ENCODE results near the gene KCNJ6. TPM values are rescaled to one million over a fixed set of nuclear protein-coding genes. Genes with fewer than 3 reads are reported as not detected.

The KCNJ6 gene
- total and polyA plus RNA-seq, 10 of the 15 experiments (the other 5 are each of a cell fraction or from before 2014, with no cell fraction given), result 0.03 to 0.07 (median 0.04) TPM; not detected in 7

GRCh38 chr21:37753122-37753599, 163.1 kb downstream of the KCNJ6 start (continued):
- TF ChIP-seq ZNF687 (IDR thresholded peaks at IDR 0.05) (no peak), BCL11A (IDR thresholded peaks at IDR 0.05; ENCODE audit: low read depth, low read length) (no peak), CREM (IDR thresholded peaks at IDR 0.05; ENCODE audit: low read depth) (no peak), PBX3 (IDR thresholded peaks at IDR 0.05; ENCODE audit: insufficient replicate concordance, low read depth, low read length) (no peak)

- intact Hi-C loops (cut with micrococcal nuclease; ENCODE audit: unreplicated experiment), result no loop called here
- Histone ChIP-seq H3K79me2 (ENCODE audit: control insufficient read depth, insufficient read depth, low read length) (no peaks in the 10 kb centered on the region), H3K4me2 (ENCODE audit: control insufficient read depth, insufficient read depth) (no peak overlapping the region), H3K9me3 (replicated peaks; ENCODE audit: control insufficient read depth, insufficient read depth, low read length) (no peaks in the 10 kb centered on the region), H3K4me1 (ENCODE audit: control insufficient read depth, insufficient read depth, low read length) (no peaks in the 10 kb centered on the region), H2AFZ (ENCODE audit: control insufficient read depth, low read depth, low read length) (no peak overlapping the region), H3K9ac (ENCODE audit: control insufficient read depth, insufficient read depth, low read length) (no peak overlapping the region), H4K20me1 (ENCODE audit: control insufficient read depth, insufficient read depth) (no peaks in the 10 kb centered on the region), H3K27ac (ENCODE audit: control insufficient read depth, insufficient read depth) (no peak overlapping the region), H3K27me3 (replicated peaks in 1 of 2; ENCODE audit: control insufficient read depth in 2 of 2, insufficient read depth in 2 of 2, low read length in 1 of 2) (no peaks in the 10 kb centered on the region; a peak in 1 of 4 replicates), H3K4me3 (no peak overlapping the region), H3K36me3 (ENCODE audit: control insufficient read depth in 2 of 2, insufficient read depth in 2 of 2, low read length in 1 of 2) (no peaks in the 10 kb centered on the region)
- in situ Hi-C loops (cut with MboI), result no loop called here
- TF ChIP-seq BCL3 (IDR thresholded peaks at IDR 0.05; ENCODE audit: borderline replicate concordance, insufficient read depth, low read depth, low read length, poor library complexity, severe bottlenecking), result no peak
- TF ChIP-seq POLR2AphosphoS2 (IDR thresholded peaks at IDR 0.05; ENCODE audit: low read depth, low read length), result no peak
- TF ChIP-seq CEBPZ (IDR thresholded peaks at IDR 0.05; ENCODE audit: low read depth, low read length), result no peak
- TF ChIP-seq TARDBP (IDR thresholded peaks at IDR 0.05; ENCODE audit: borderline replicate concordance), result no peak
- TF ChIP-seq ZSCAN29 (IDR thresholded peaks at IDR 0.05), result no peak
- TF ChIP-seq GABPA (IDR thresholded peaks at IDR 0.05; ENCODE audit: low read depth), result no peak
- no peak for TF ChIP-seq EED (IDR thresholded peaks at IDR 0.05; ENCODE audit: low read depth)
- ChIA-PET POLR2A (no interaction called here), SMC1A (ENCODE audit: uncharacterized antibody, unreplicated experiment) (no interaction called here), CTCF (no interaction called here), RAD21 (ENCODE audit: unreplicated experiment) (no interaction called here)
- ATAC-seq (no peak), FAIRE-seq (no peak), DNase-seq (ENCODE audit: low read depth, low spot score) (no peak)
- 33% methylated on average over 10 of the region's 10 CpGs for WGBS (ENCODE audit: insufficient coverage, insufficient replicate concordance, low lambda C conversion rate, missing lambda C conversion rate)
- BruUV-seq (replicated peaks), result no TSS peak
Observed at GRCh38 chr21:37751268-37751975, 164.8 kb downstream of the KCNJ6 start.

All from GM12878 (cell line).